Stomach (tissue), 4 donors: Measurements from ENCODE around the gene HS3ST1.

ENCODE experiments used
- POLR2A ChIP-seq, 4 donors: fragments of 450-650 bp; IDR thresholded peaks; one replicate each; pipeline ENCODE4 v1.6.1; 2016; ENCODE audit warnings: antibody characterized with exemption in 4 of 4, control low read depth in 2 of 4, mild to moderate bottlenecking in 1 of 4, moderate library complexity in 1 of 4
- TF ChIP-seq, protein P1 (sequence below), 7 experiments: fragments of 450-650 bp in 4 of 7; fragments of 200-600 bp in 3 of 7; sonication (generic) in 3 of 7; IDR thresholded peaks; one replicate each; pipeline ENCODE4 v1.5.1; 2016 to 2019; ENCODE audit warnings: antibody characterized with exemption in 7 of 7, control low read depth in 2 of 7, mild to moderate bottlenecking in 1 of 7

DNA sequence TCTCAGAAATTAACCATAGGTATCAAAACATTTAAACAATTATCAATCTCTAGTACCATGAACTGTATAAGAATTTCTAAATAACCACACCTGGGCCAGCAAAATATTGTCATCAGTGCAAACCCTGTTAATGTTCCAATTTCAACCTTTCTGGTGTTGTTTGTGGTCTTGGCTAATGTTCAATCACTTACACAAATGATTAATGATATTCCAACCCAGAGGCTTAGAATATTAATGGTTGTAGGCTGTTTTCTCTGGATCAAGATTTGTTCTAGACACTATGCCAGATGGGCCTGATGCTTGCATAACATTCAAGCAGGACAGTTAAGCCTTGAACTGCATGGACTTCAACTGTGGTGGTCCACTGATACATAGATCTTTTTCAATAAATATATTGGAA, 69.1 kb downstream of the HS3ST1 start:
- no peak for TF ChIP-seq POLR2A (IDR thresholded peaks at IDR 0.05)
- TF ChIP-seq, protein P1, sequence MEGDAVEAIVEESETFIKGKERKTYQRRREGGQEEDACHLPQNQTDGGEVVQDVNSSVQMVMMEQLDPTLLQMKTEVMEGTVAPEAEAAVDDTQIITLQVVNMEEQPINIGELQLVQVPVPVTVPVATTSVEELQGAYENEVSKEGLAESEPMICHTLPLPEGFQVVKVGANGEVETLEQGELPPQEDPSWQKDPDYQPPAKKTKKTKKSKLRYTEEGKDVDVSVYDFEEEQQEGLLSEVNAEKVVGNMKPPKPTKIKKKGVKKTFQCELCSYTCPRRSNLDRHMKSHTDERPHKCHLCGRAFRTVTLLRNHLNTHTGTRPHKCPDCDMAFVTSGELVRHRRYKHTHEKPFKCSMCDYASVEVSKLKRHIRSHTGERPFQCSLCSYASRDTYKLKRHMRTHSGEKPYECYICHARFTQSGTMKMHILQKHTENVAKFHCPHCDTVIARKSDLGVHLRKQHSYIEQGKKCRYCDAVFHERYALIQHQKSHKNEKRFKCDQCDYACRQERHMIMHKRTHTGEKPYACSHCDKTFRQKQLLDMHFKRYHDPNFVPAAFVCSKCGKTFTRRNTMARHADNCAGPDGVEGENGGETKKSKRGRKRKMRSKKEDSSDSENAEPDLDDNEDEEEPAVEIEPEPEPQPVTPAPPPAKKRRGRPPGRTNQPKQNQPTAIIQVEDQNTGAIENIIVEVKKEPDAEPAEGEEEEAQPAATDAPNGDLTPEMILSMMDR (IDR thresholded peaks at IDR 0.05) = no peak
